Medulla oblongata (tissue), 1 donor: ENCODE results near the gene SURF4.

ENCODE experiments used
- DNase-seq: peaks from one replicate; pipeline ENCODE4 v3.0.0-alpha.2; 2015; ENCODE audit errors: extremely low spot score

SURF4 gene

GRCh38 chr9:133375724-133376654, at the start of gene SURF4, which contains the start of gene STKLD1:
Gene SURF4 (minus strand): TSS chr9:133376060. CDS start chr9:133375969, 91 bp downstream.
Gene STKLD1 (plus strand): TSS chr9:133376366. CDS start chr9:133376474, 108 bp downstream.
- DNase-seq: peak; percentile 96

GRCh38 chr9:133425049-133425632, 49.3 kb upstream of the SURF4 start:
- no peak for DNase-seq

GRCh38 chr9:133424187-133424586, 48.3 kb upstream of the SURF4 start:
- DNase-seq: no peak

GRCh38 chr9:133423216-133423615, 47.4 kb upstream of the SURF4 start:
- no peak for DNase-seq

GRCh38 chr9:133421615-133422542, 46.0 kb upstream of the SURF4 start, which contains the start of gene ADAMTS13:
Gene ADAMTS13 (plus strand): TSS chr9:133422367. CDS start chr9:133422444, 77 bp downstream.
- DNase-seq: no peak

GRCh38 chr9:133420392-133420827, 44.5 kb upstream of the SURF4 start:
- no peak for DNase-seq

GRCh38 chr9:133419005-133419404, 43.1 kb upstream of the SURF4 start:
- no peak for DNase-seq

- peak; percentile 76 for DNase-seq
These were observed 41.9 kb upstream of the SURF4 start, which contains the start of gene REXO4 for GRCh38 chr9:133417541-133418461. Gene REXO4 (minus strand): TSS chr9:133418010. CDS start chr9:133417844, 166 bp downstream.

- DNase-seq: no peak
These were observed 39.3 kb upstream of the SURF4 start for GRCh38 chr9:133415170-133415569.

GRCh38 chr9:133408042-133408441, 32.2 kb upstream of the SURF4 start:
- DNase-seq: no peak

- DNase-seq: peak; percentile 65
These were observed 30.8 kb upstream of the SURF4 start for GRCh38 chr9:133406480-133407307.

GRCh38 chr9:133405508-133406438, 29.9 kb upstream of the SURF4 start:
- no peak for DNase-seq

- DNase-seq: no peak
These were observed 28.7 kb upstream of the SURF4 start for GRCh38 chr9:133404454-133405002.

GRCh38 chr9:133403766-133404453, 28.1 kb upstream of the SURF4 start:
- DNase-seq: no peak

GRCh38 chr9:133402689-133403088, 26.8 kb upstream of the SURF4 start:
- DNase-seq: no peak

GRCh38 chr9:133401588-133401987, 25.7 kb upstream of the SURF4 start:
- no peak for DNase-seq

- no peak for DNase-seq
These were observed 24.4 kb upstream of the SURF4 start for GRCh38 chr9:133400292-133400691.
